MCF 10A (cell line): ENCODE data around the gene ZNF512B. TPM values are rescaled to one million over a fixed set of nuclear protein-coding genes. Genes with fewer than 3 reads are reported as not detected.
A peak's percentile ranks its signal among the peaks of the same experiment; 100 is the strongest.

ENCODE experiments used
- BruUV-seq: library from RNA; stranded (reverse); fragments of 400-500 nt; replicated peaks from 2 replicates; lab custom pipeline; 2021; lab: Mats Ljungman, UMichigan
- CTCF ChIA-PET: fragments of 300-600 bp; sonication (Branson Sonifier 250); formaldehyde crosslinking; extraction: SDS; loops from one replicate; lab custom pipeline; 2021; ENCODE audit warnings: antibody characterized with exemption, inconsistent platforms; lab: Yijun Ruan, JAX
- POLR2A ChIA-PET: fragments of 300-600, 350-650 bp; sonication (Branson Sonifier 250); formaldehyde crosslinking; extraction: SDS; loops from one replicate; lab custom pipeline; 2020; ENCODE audit warnings: antibody characterized with exemption, inconsistent platforms; lab: Yijun Ruan, JAX
- DNase-seq: peaks from one replicate; pipeline ENCODE4 v3.0.0-alpha.2; 2018; ENCODE audit not compliant: unreplicated experiment
- H3K27ac Mint-ChIP-seq: one replicate; pipeline ENCODE4 v1.8.0; 2022; ENCODE audit warnings: mild to moderate bottlenecking, low read depth, mixed read lengths; ENCODE audit not compliant: unreplicated experiment
- H3K27me3 Mint-ChIP-seq: one replicate; pipeline ENCODE4 v1.8.0; 2022; ENCODE audit warnings: mixed read lengths; ENCODE audit not compliant: insufficient read depth, unreplicated experiment
- H3K36me3 Mint-ChIP-seq: one replicate; pipeline ENCODE4 v1.8.0; 2022; ENCODE audit warnings: mild to moderate bottlenecking, moderate library complexity, mixed read lengths; ENCODE audit not compliant: insufficient read depth, unreplicated experiment
- H3K4me1 Mint-ChIP-seq: one replicate; pipeline ENCODE4 v1.8.0; 2022; ENCODE audit warnings: mixed read lengths; ENCODE audit not compliant: insufficient read depth, unreplicated experiment
- H3K4me3 Mint-ChIP-seq: one replicate; pipeline ENCODE4 v1.8.0; 2022; ENCODE audit warnings: mild to moderate bottlenecking, moderate library complexity, mixed read lengths; ENCODE audit not compliant: unreplicated experiment
- H3K9me3 Mint-ChIP-seq: one replicate; pipeline ENCODE4 v1.8.0; 2022; ENCODE audit warnings: mixed read lengths; ENCODE audit not compliant: unreplicated experiment
- intact Hi-C: fragments of 100-400 bp; cut with micrococcal nuclease; formaldehyde crosslinking; loops from 2 replicates; pipeline ENCODE4 v1.14.1; 2022
- total RNA-seq: library from RNA; stranded (reverse); gene quantifications from 2 replicates; pipeline ENCODE4 v1.2.3, GENCODE V29; 2022
- TF ChIP-seq, protein P1 (sequence below): fragments of 200-600 bp; IDR thresholded peaks from one replicate; pipeline ENCODE4 v1.8.0; 2022; ENCODE audit warnings: antibody characterized with exemption, mild to moderate bottlenecking; ENCODE audit not compliant: unreplicated experiment

ZNF512B gene
- total RNA-seq, 1 experiment from 2014 or later: 26.6 TPM

DNA sequence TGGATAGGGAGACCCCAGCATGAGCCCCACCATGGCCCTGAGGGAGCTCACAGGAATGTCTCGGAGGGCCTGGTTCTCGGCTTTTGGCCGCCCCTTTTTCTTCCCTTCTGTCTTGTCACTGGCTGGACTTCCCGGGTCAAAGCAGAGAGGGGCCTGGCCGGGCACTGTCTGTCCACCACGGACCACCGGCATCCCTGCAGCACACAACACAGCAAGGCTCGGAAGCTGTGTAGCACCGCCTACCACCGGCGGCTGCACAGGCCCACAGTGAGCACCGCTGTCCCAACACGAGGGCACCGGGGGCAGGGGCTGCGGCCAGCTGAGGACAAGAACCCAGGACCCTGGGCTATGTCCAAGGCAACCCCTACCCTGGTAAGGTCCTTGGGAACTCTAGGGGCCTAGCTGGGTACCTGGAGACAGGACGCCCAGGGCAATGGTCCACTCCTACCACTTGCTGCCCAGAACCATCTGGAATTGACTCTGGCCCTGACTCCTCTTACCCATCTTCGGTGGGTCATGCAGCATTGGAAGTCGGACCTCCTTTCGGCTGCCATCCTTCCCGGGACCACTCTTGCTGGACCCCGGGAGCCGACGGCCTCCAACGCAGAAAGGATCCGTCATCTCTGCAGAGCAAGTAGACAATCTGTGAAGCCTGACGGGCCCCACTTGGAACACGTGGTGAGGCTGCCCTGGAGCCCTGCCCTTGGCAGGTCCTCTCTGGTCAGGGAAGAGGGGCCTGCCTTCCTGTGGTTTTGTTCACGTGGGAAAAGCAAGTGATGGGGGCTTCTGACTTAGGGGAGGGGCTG, 2.2 kb downstream of the ZNF512B start:
- H3K27me3 Mint-ChIP-seq: no peaks in the 10 kb centered on the region
- H3K27ac Mint-ChIP-seq: no peak overlapping the region
- POLR2A ChIA-PET: interaction anchor here (1.6 to 3.2 kb wide), 3 partner anchors 9 to 13 kb away, joined by 9 to 26 read pairs (median 23); partner anchors contain the start of genes PRPF6, SAMD10 and UCKL1
- peaks cover 13% of the 10 kb centered on the region for H3K4me1 Mint-ChIP-seq
- peaks cover 9% of the 10 kb centered on the region for H3K36me3 Mint-ChIP-seq
- intact Hi-C loops: no loop called here
- H3K4me3 Mint-ChIP-seq: peak overlapping the region; percentile 75
- TF ChIP-seq, protein P1, sequence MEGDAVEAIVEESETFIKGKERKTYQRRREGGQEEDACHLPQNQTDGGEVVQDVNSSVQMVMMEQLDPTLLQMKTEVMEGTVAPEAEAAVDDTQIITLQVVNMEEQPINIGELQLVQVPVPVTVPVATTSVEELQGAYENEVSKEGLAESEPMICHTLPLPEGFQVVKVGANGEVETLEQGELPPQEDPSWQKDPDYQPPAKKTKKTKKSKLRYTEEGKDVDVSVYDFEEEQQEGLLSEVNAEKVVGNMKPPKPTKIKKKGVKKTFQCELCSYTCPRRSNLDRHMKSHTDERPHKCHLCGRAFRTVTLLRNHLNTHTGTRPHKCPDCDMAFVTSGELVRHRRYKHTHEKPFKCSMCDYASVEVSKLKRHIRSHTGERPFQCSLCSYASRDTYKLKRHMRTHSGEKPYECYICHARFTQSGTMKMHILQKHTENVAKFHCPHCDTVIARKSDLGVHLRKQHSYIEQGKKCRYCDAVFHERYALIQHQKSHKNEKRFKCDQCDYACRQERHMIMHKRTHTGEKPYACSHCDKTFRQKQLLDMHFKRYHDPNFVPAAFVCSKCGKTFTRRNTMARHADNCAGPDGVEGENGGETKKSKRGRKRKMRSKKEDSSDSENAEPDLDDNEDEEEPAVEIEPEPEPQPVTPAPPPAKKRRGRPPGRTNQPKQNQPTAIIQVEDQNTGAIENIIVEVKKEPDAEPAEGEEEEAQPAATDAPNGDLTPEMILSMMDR: no peak
- DNase-seq: no peak
- H3K9me3 Mint-ChIP-seq: no peaks in the 10 kb centered on the region
- BruUV-seq: no TSS peak
- CTCF ChIA-PET: interaction anchor here (1.1 kb wide), 1 partner anchor 472 kb away, joined by 3 read pairs; no protein-coding TSS in a partner anchor

DNA sequence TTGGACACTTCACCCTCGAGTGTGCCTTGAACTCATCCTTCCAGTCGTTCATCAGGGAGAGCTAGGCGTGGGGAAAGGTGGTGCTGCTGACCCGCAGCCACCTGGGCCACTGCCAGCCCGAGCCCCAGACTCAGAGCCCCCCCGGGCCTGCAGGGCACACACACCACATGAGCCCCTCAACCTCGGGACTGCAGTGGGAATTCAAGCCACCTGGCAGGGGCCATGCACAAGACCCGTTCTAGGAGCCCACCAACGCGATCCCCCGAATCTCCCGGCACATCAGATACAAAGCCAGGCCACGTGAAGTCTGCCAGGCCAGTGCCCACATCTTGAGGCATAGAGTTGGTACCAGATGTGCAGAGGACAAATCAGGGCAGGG, 2.8 kb downstream of the ZNF512B start:
- TF ChIP-seq, protein P1: no peak
- CTCF ChIA-PET: no interaction called here
- POLR2A ChIA-PET: interaction anchor here (3.2 kb wide), 1 partner anchor 13 kb away, joined by 23 read pairs; the partner anchor contains the start of genes PRPF6 and SAMD10
- Mint-ChIP-seq H3K36me3 (peaks cover 9% of the 10 kb centered on the region), H3K27ac (no peak overlapping the region), H3K27me3 (no peaks in the 10 kb centered on the region), H3K4me1 (peaks cover 12% of the 10 kb centered on the region), H3K4me3 (no peak overlapping the region), H3K9me3 (no peaks in the 10 kb centered on the region)
- intact Hi-C loops: no loop called here
- no TSS peak for BruUV-seq
- no peak for DNase-seq

DNA sequence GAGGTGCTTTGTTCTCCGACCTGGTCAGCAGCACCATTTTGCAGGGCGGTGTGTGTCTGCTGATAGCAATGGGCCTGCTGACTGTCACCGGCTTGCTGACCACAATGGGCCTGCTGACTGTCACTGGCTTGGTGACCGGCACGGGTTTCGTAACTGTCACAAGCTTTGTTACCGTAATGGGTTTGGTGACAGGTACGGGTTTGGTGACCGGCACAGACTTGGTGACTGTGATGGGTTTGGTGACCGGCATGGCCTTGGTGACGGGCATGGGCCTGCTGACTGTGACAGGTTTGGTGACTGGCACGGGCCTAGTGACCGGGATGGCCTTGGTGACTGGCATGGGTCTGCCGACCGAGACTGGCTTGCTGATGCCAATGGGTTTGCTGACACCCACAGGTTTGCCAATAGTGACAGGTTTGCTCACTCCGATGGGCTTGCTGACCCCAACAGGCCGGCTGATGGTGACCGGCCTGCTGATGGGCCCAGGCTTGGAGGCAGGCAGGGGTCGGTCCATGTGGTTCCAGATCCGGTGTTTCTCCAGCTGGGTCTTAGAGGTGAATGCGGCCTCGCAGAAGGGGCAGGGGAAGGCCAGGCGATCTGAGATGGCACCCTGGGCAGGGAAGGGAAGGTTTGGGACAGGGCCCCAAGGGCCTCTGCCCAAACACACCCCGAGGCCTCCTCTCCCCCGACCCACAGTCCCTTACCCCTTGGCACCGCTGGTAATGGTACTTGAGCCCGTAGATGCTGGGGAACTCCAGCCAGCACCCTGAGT, 3.4 kb downstream of the ZNF512B start:
- intact Hi-C loops: no loop called here
- H3K4me1 Mint-ChIP-seq: peaks cover 12% of the 10 kb centered on the region
- no peak overlapping the region for H3K27ac Mint-ChIP-seq
- TF ChIP-seq, protein P1: no peak
- H3K27me3 Mint-ChIP-seq: no peaks in the 10 kb centered on the region
- ChIA-PET POLR2A (interaction anchor here (3.2 kb wide), 1 partner anchor 14 kb away, joined by 23 read pairs; the partner anchor contains the start of genes PRPF6 and SAMD10), CTCF (no interaction called here)
- no peak for DNase-seq
- H3K4me3 Mint-ChIP-seq: no peak overlapping the region
- H3K9me3 Mint-ChIP-seq: no peaks in the 10 kb centered on the region
- H3K36me3 Mint-ChIP-seq: peaks cover 9% of the 10 kb centered on the region
- no TSS peak for BruUV-seq

DNA sequence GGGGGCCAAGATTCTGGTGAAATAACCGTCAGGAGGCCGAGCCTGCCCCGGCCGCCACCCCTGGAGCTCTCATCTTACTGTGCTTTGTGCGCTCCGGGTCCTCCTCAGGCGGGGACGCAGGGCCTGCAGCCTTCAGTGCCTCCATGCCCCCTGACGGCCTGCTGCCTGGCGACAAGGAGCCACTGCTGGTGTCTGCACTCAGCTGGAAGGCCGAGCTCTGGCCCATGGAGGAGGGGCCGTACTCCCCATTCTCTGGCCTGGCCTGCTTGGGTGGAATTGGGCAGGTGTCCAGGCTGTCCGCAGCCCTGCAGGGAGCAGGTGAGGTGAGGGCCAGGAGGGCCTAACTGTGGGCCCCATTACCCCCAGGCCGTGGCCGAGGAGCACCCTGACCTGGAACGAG, 5.3 kb downstream of the ZNF512B start:
- H3K4me3 Mint-ChIP-seq: no peak overlapping the region
- BruUV-seq: no TSS peak
- DNase-seq: no peak
- intact Hi-C loops: no loop called here
- peaks cover 5% of the 10 kb centered on the region for H3K4me1 Mint-ChIP-seq
- no peak overlapping the region for H3K27ac Mint-ChIP-seq
- H3K9me3 Mint-ChIP-seq: no peaks in the 10 kb centered on the region
- CTCF ChIA-PET: interaction anchor here (0.7 kb wide), 1 partner anchor 9 kb away, joined by 3 read pairs; no protein-coding TSS in a partner anchor
- H3K27me3 Mint-ChIP-seq: no peaks in the 10 kb centered on the region
- TF ChIP-seq, protein P1: no peak
- POLR2A ChIA-PET: no interaction called here
- peaks cover 10% of the 10 kb centered on the region for H3K36me3 Mint-ChIP-seq
